ENCODE measurements around the gene HES1. TPM values are rescaled to one million over a fixed set of nuclear protein-coding genes. Genes with fewer than 3 reads are reported as not detected.

HES1 gene
- total and polyA plus RNA-seq, 9 of the 15 experiments (the other 6 are each of a cell fraction or from before 2014, with no cell fraction given): 3.4 to 37.0 (median 19.3) TPM

- 0 out of 2 replicates have a peak, but pooled peaks have one; percentile 35 for TF ChIP-seq LEF1 (IDR thresholded peaks at IDR 0.05)
- TF ChIP-seq KAT7 (CRISPR knock-in tag; IDR thresholded peaks at IDR 0.05; ENCODE audit: borderline replicate concordance): peak; percentile 69; the same call in 1 of the 2 replicates
- TF ChIP-seq LCOR (CRISPR knock-in tag; IDR thresholded peaks at IDR 0.05): peak; percentile 77; the same call in 1 of the 2 replicates
- TF ChIP-seq, protein P1, sequence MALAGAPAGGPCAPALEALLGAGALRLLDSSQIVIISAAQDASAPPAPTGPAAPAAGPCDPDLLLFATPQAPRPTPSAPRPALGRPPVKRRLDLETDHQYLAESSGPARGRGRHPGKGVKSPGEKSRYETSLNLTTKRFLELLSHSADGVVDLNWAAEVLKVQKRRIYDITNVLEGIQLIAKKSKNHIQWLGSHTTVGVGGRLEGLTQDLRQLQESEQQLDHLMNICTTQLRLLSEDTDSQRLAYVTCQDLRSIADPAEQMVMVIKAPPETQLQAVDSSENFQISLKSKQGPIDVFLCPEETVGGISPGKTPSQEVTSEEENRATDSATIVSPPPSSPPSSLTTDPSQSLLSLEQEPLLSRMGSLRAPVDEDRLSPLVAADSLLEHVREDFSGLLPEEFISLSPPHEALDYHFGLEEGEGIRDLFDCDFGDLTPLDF (CRISPR knock-in tag; IDR thresholded peaks at IDR 0.05): 0 out of 2 replicates have a peak, but pooled peaks have one; percentile 57
- TF ChIP-seq NR2C2 (CRISPR knock-in tag; IDR thresholded peaks at IDR 0.05): no peak
- TF ChIP-seq NR2C2 (tag; IDR thresholded peaks at IDR 0.05): peak; percentile 87
- TF ChIP-seq SRSF9 (IDR thresholded peaks at IDR 0.05; ENCODE audit: borderline replicate concordance, low read depth, low read length): no peak
- TF ChIP-seq MAX (CRISPR knock-in tag; IDR thresholded peaks at IDR 0.05): 0 out of 2 replicates have a peak, but pooled peaks have one; percentile 16
- peak; percentile 82; the same call in 1 of the 2 replicates for TF ChIP-seq PHB (CRISPR knock-in tag; IDR thresholded peaks at IDR 0.05)
- no peak for TF ChIP-seq SIX5 (IDR thresholded peaks at IDR 0.05; ENCODE audit: borderline replicate concordance in 1 of 2, insufficient read depth in 1 of 2, low read depth in 1 of 2, low read length in 2 of 2)
- peak in 1 of 2 experiments; percentile 21; a peak in 1 of 4 replicates for TF ChIP-seq MLLT1 (IDR thresholded peaks at IDR 0.05)
- no peak for TF ChIP-seq MCM5 (IDR thresholded peaks at IDR 0.05; ENCODE audit: low read depth)
- TF ChIP-seq ZBTB17 (CRISPR knock-in tag; IDR thresholded peaks at IDR 0.05): peak; percentile 67; the same call in 1 of the 2 replicates
- no peak; the same call in 1 of the 2 replicates for TF ChIP-seq ZFP1 (CRISPR knock-in tag; IDR thresholded peaks at IDR 0.05)
- 0 out of 2 replicates have a peak, but pooled peaks have one; percentile 19 for TF ChIP-seq MYNN (IDR thresholded peaks at IDR 0.05)
- TF ChIP-seq MYNN (CRISPR knock-in tag; IDR thresholded peaks at IDR 0.05): no peak
- TF ChIP-seq, protein P2, sequence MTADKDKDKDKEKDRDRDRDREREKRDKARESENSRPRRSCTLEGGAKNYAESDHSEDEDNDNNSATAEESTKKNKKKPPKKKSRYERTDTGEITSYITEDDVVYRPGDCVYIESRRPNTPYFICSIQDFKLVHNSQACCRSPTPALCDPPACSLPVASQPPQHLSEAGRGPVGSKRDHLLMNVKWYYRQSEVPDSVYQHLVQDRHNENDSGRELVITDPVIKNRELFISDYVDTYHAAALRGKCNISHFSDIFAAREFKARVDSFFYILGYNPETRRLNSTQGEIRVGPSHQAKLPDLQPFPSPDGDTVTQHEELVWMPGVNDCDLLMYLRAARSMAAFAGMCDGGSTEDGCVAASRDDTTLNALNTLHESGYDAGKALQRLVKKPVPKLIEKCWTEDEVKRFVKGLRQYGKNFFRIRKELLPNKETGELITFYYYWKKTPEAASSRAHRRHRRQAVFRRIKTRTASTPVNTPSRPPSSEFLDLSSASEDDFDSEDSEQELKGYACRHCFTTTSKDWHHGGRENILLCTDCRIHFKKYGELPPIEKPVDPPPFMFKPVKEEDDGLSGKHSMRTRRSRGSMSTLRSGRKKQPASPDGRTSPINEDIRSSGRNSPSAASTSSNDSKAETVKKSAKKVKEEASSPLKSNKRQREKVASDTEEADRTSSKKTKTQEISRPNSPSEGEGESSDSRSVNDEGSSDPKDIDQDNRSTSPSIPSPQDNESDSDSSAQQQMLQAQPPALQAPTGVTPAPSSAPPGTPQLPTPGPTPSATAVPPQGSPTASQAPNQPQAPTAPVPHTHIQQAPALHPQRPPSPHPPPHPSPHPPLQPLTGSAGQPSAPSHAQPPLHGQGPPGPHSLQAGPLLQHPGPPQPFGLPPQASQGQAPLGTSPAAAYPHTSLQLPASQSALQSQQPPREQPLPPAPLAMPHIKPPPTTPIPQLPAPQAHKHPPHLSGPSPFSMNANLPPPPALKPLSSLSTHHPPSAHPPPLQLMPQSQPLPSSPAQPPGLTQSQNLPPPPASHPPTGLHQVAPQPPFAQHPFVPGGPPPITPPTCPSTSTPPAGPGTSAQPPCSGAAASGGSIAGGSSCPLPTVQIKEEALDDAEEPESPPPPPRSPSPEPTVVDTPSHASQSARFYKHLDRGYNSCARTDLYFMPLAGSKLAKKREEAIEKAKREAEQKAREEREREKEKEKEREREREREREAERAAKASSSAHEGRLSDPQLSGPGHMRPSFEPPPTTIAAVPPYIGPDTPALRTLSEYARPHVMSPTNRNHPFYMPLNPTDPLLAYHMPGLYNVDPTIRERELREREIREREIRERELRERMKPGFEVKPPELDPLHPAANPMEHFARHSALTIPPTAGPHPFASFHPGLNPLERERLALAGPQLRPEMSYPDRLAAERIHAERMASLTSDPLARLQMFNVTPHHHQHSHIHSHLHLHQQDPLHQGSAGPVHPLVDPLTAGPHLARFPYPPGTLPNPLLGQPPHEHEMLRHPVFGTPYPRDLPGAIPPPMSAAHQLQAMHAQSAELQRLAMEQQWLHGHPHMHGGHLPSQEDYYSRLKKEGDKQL (CRISPR knock-in tag; IDR thresholded peaks at IDR 0.05; ENCODE audit: borderline replicate concordance): peak; percentile 82; the same call in 1 of the 2 replicates
- peak; percentile 53 to 55 for TF ChIP-seq NRF1 (conservative IDR thresholded peaks at IDR 0.05 in 1 of 2, IDR thresholded peaks at IDR 0.05 in 1 of 2)
Measured at GRCh38 chr3:194140520-194141414, 4.8 kb downstream of the HES1 start (continued).
